Left cardiac atrium (tissue), 4 donors: Measurements from ENCODE around the gene FAM20C. TPM values are rescaled to one million over a fixed set of nuclear protein-coding genes. Genes with fewer than 3 reads are reported as not detected.

Experiments used
- ATAC-seq, 2 donors: fragments of 200-7000 bp; cut with Tn5 transposase; one replicate each; pipeline ENCODE4 v1.9.1; 2020; ENCODE audit warnings: mild to moderate bottlenecking in 2 of 2, moderate library complexity in 2 of 2
- DNase-seq: peaks from one replicate; pipeline ENCODE4 v3.0.0-alpha.2; 2020
- intact Hi-C, 2 donors: fragments of 100-400 bp; cut with DNase I; formaldehyde crosslinking; loops; one replicate each; pipeline versions ENCODE4 v1.14.1 to v1.15.1; 2022 to 2023
- total RNA-seq, 2 donors: library from RNA; stranded (reverse); fragmentation: NEBNext Ultra II Directional; extraction: Animal tissue kit (Norgen Biotek cat#: 25700); gene quantifications; one replicate each; pipeline ENCODE4 v1.2.1, GENCODE V29; 2021
- donor health status: DM: no; HTN: yes; CAD: no.
- donor health status: DM: no; HTN: yes; CAD: no; lungs with severe emphysema.
- donor health status: DM: yes; HTN: yes; CAD: no.
- donor health status: Dilated cardiomyopathy.

FAM20C gene
- total RNA-seq, 2 donors from 2014 or later, result 30.7 to 62.5 TPM

GRCh38 chr7:184294-185264 lies 7.8 kb upstream of the FAM20C start:
- ATAC-seq, result peak; percentile 48 to 56
- DNase-seq, result no peak
- intact Hi-C loops, result no loop called here

- intact Hi-C loops, result no loop called here
- ATAC-seq, result no peak
- DNase-seq, result no peak
Observed at GRCh38 chr7:186516-187113, 5.8 kb upstream of the FAM20C start.

- ATAC-seq, result no peak
- no peak for DNase-seq
- intact Hi-C loops, result no loop called here
Observed at GRCh38 chr7:187227-187927, 5.0 kb upstream of the FAM20C start.

- intact Hi-C loops, result no loop called here
- ATAC-seq (no peak), DNase-seq (no peak)
Observed at GRCh38 chr7:188174-188573, 4.2 kb upstream of the FAM20C start.

- DNase-seq (no peak), ATAC-seq (no peak)
- intact Hi-C loops, result no loop called here
Observed at GRCh38 chr7:188727-189500, 3.5 kb upstream of the FAM20C start.

GRCh38 chr7:189719-190118 lies 2.7 kb upstream of the FAM20C start:
- ATAC-seq, result no peak
- intact Hi-C loops, result loop anchor here in 1 of 2 donors (5.0 kb wide), 1 partner anchor 37 kb away; no protein-coding TSS in a partner anchor
- no peak for DNase-seq

- ATAC-seq (no peak), DNase-seq (no peak)
- intact Hi-C loops, result loop anchor here in 1 of 2 donors (5.0 kb wide), 1 partner anchor 38 kb away; no protein-coding TSS in a partner anchor
Observed at GRCh38 chr7:190196-190595, 2.2 kb upstream of the FAM20C start.

- intact Hi-C loops, result loop anchor here in 1 of 2 donors (5.0 kb wide), 1 partner anchor 39 kb away; no protein-coding TSS in a partner anchor
- peak; percentile 13 to 61 for ATAC-seq
- peak; percentile 65 for DNase-seq
Observed at GRCh38 chr7:191105-191980, 1.0 kb upstream of the FAM20C start.

- DNase-seq (no peak), ATAC-seq (peak in 1 of 2 donors; percentile 17)
- intact Hi-C loops, result loop anchor here in 1 of 2 donors (5.0 kb wide), 1 partner anchor 41 kb away; no protein-coding TSS in a partner anchor
Observed at GRCh38 chr7:192701-193480, 520 bp downstream of the FAM20C start.

- no peak for DNase-seq
- intact Hi-C loops, result loop anchor here in 1 of 2 donors (5.0 kb wide), 1 partner anchor 41 kb away; no protein-coding TSS in a partner anchor
Observed at GRCh38 chr7:193481-194251, 1.3 kb downstream of the FAM20C start.

GRCh38 chr7:194252-195009 lies 2.1 kb downstream of the FAM20C start:
- intact Hi-C loops, result loop anchor here in 1 of 2 donors (5.0 kb wide), 1 partner anchor 42 kb away; no protein-coding TSS in a partner anchor
- DNase-seq (no peak), ATAC-seq (no peak)

More at GRCh38 chr7:193481-194251, 1.3 kb downstream of the FAM20C start:
- no peak for ATAC-seq

- intact Hi-C loops, result no loop called here
- no peak for ATAC-seq
- no peak for DNase-seq
Observed at GRCh38 chr7:195010-195829, 2.8 kb downstream of the FAM20C start.

- DNase-seq (no peak), ATAC-seq (no peak)
- intact Hi-C loops, result no loop called here
Observed at GRCh38 chr7:195830-196128, 3.4 kb downstream of the FAM20C start.

GRCh38 chr7:196283-196682 lies 3.9 kb downstream of the FAM20C start:
- ATAC-seq, result no peak
- intact Hi-C loops, result no loop called here
- no peak for DNase-seq

GRCh38 chr7:196778-197321 lies 4.5 kb downstream of the FAM20C start:
- intact Hi-C loops, result no loop called here
- no peak for DNase-seq

More at GRCh38 chr7:196778-197321, 4.5 kb downstream of the FAM20C start:
- ATAC-seq, result no peak
